Left renal cortex interstitium (tissue), 4 donors: ENCODE measurements around the gene CCDC34. TPM values are rescaled to one million over a fixed set of nuclear protein-coding genes. Genes with fewer than 3 reads are reported as not detected.

ENCODE experiments used
- DNase-seq, 4 donors: peaks; one replicate each; pipeline ENCODE4 v3.0.0-alpha.2; 2013; ENCODE audit warnings: low read depth in 4 of 4, low spot score in 2 of 4, missing footprints in 1 of 4
- polyA plus RNA-seq, 4 donors: library from polyadenylated mRNA; unstranded; fragments of 120-200 nt; gene quantifications; one replicate each; pipeline ENCODE4 v1.2.1, GENCODE V29; 2013; ENCODE audit not compliant: insufficient read length in 4 of 4

Gene CCDC34
- 10 to 100 TPM; 24.3 to 39.4 (median 30.0) TPM for polyA plus RNA-seq

DNA sequence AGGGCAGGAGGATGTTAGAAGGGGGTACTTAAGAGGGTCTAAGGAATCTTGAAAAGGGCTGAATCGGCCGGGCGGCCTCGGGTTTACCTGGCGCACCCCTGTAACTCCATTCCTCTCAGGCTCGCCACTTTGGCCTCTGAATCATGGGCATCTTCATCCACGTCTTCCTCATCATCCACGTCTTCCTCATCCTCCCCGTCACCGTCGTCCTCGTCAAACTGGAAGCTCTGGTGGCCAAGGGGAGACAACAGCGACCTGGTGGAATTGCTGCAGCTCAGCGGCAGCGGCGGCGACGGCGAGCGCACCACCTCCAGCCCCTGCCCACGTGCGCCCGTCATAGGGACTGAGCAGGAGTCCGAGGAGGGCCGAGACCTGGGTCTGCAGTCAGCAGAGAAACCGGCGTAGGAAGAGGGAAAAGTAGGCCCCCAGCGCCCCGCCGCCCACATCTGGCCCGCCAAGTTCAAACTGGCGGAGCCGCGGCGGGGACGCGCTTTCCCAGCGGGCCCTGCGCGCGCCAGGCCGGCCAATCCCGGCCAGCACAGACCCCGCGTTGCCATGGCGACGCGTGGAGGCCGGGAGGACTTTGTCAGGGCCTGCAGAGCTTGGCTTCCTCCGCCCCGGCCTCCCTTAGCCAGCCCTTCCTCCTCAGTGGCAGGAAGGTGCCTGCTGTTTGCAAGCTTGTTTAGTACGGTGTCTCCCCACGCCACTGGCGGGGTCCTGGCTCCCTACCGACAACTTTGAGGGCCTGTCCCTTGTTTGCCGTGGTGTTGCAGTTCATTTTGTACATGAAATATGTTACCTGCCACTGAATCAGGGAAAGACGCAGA is at the start of gene CCDC34:
CCDC34 (minus strand) TSS at position 467 of the 827 bp plus-strand sequence; CDS start at position 446, 21 bp downstream.
- DNase-seq, result peak; percentile 77 to 92 (median 89)

DNA sequence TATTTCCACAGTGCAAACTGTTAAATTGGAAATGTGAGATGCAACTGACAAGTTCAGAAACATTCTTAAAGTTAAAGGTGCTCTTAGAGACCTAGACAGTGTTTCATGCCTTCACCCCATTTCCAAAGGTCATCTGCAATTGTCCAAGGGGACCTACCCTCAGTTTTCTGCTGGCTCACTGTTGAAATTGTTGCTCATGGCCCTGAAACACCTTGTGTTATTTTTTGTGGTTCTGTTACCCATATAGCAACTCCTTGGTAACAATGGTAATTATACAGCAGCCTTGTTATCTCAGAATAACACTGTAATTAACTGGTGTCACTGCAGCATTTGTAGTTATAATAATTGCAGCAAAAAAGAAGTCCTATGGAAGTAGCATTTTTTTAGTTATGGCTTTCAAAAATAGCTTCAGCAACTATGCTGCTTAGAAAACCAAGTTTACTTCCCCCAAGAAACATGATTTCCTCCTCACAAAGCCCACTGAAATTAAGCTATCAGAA is 49.2 kb upstream of the CCDC34 start:
- no peak for DNase-seq

DNA sequence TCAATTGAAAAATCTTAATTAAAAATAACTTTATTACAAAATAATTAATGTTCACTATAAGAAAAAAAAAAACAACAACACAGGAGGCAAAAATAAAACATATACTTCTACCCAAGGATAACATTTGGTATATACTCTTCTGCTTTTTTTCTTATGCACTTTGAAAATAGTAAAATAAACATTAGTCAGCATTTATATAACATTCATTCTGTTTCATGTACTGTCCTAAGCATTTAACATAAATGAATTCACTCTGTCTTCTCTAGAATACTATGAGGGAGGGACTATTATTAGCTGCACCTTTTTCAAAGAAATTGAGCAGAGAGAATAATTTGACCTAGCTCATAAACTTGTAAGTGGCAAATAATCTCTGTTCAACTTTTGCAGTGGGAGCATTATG is 48.3 kb upstream of the CCDC34 start:
- no peak for DNase-seq

DNA sequence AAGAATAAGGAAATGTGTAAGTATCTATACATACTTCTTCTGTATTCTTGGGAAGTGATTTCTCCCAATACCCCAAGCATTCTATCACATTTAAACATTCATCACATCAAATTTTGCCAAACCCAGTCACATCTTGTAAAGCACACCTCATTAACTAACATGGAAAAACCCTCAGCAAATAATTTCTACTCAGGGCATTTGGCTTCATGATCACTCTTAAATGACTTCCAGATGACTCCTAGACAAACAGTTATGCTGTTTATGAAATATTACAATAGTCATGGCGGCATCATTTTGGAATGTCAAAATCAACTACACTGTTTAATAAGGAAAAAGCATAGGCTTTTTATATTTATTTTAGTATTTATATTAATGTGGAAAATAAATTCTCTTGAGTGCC is 47.3 kb upstream of the CCDC34 start:
- DNase-seq, result no peak

DNA sequence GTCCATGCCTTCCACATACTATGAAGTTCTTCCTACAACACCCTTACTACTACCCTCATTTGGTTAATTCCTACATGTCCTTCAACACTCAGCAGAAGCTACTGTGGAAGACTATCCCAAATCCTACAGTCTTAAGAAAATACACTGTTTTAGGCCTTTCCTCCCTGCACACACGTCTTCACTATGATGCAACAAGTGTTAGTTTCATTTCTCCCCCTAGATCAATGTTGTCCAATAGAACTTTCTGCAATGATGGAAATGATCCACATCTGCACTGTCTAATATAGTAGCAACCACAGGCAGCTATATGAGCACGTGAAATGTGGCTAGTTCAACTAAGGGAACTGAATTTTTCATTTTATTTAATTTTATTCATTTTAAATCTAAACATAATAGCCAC is 46.7 kb upstream of the CCDC34 start:
- DNase-seq, result no peak

GRCh38 chr11:27409049-27409448 is 46.0 kb upstream of the CCDC34 start:
- DNase-seq, result no peak

- no peak for DNase-seq
Observed at GRCh38 chr11:27408246-27408800, 45.3 kb upstream of the CCDC34 start.

GRCh38 chr11:27406498-27407354 is 43.7 kb upstream of the CCDC34 start:
- no peak for DNase-seq

- no peak for DNase-seq
Observed at GRCh38 chr11:27405134-27405533, 42.1 kb upstream of the CCDC34 start.

GRCh38 chr11:27404427-27404826 is 41.4 kb upstream of the CCDC34 start:
- DNase-seq, result no peak

- DNase-seq, result no peak
Observed at GRCh38 chr11:27403195-27403594, 40.2 kb upstream of the CCDC34 start.

DNA sequence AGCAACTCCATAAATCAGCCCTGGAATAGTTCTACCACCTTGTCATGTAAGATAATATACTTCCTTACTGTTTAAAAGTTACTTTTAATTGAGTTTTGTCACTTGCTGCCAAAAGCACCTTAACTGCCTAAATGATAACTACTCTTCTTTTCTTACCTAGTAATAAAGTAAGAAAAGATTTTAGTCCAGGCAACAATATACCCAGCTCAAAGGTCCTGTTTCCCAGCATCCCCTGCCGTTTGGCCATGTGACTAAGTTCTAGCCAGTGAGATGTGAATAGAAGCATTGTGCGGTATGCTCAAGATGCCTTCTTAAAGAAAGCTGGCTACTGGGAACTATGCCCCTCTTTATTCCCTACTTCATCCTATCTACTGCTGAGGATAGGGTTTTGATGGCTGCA is 39.4 kb upstream of the CCDC34 start:
- DNase-seq, result no peak

- DNase-seq, result no peak
Observed at GRCh38 chr11:27401833-27402316, 38.9 kb upstream of the CCDC34 start.

GRCh38 chr11:27401280-27401832 is 38.3 kb upstream of the CCDC34 start:
- no peak for DNase-seq

DNA sequence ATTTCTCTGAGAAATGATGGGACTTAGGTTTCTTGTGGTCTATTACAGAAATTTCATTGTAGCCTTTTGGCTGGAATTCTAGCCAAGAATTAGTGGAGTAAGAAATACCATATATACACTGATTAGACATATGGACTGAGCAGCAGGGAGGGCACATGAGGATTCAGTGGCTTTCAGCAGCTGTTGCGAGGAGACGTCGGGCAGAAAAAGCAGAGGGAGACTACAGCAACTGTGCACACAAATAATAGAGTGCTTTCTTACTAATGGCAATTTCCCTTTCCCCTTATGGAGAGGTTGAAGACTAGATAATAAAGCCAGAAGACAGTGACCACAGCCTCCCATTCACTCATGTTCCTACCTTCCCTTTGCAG is 35.4 kb upstream of the CCDC34 start:
- DNase-seq, result no peak

DNA sequence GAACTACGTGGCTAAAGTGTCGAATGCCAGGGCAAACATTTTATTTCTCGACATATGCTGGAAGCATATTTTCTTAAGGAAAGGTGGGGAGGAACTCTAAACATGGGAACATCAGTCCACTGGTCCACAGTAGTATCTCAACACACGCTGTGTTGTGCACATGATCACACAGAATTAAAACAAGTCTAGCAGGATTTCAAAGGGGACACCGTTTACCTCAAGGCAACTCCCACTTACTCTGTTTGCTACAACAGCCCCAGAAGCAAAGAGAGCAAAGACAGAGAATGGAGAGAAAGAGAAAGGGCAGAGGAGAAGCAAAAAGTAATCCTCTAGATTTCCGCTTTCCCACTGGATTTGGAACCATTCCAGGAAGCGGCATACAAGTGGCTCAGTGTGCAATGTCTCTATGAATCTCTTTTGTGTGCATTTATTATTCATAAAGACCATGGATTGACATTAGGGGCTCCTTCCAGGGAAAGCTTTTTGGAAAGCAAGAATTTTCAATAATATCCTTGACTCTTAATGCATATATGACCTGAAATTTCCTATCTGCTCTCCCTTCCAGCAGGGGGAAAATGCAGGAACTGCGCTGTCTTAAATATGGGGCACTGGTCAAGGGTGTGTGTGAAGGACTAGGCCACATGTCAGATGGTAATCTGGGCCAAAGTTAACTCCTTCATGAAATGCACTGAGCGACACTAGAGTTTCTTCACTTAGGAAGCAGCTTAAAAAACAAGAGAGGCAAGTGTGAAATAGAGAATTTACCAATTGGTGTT is 34.8 kb upstream of the CCDC34 start:
- DNase-seq, result no peak

DNA sequence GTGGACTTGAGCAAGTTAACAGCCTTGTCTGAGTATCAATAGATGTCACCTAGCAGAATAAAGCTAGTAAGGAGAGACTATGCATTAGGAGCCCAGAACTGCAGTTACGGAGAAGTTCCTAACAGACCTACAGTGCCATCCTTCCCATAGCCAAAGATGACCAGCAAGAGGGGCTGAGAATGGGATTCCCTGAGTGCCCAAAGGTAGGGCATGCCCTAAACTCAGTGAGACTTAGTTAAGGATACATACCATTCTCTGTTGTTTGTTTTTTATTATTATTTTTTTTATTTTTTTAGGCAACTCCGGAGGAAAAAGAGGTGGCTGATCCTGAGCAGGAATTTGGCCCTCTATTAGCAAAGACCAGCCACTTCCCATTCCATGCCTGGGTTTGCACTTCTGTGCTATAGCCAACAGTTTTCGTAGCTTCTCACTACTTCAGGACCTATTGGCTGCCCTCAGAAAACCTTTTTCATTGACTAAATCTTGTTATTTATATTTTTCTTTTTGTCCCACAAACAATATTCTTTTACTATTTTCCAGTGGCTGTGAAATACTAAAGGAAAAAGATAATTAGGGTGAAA is 33.3 kb upstream of the CCDC34 start:
- no peak for DNase-seq

GRCh38 chr11:27395556-27396258 is 32.7 kb upstream of the CCDC34 start:
- peak in 1 of 4 donors; percentile 64 for DNase-seq

DNA sequence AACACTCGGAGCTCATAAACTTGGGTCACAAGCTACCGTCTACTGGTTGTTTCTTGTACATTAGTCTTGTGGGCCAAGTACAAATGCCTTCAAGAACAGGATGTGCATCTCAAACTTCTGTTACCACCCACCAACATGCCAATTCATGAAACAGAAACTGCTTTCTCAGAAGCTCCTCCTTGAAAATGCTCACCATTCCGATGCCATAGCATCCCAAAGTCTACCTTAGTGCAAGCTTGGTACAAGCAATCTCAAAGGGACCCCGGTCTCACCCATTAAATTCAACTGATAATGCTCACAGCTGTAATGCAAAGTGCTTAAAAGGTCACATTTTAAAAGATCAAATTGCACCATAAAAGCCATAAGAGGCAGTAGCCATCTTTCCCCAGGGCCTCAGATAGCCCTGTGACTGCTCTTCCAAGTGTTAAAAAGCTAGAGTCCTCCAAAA is 31.8 kb upstream of the CCDC34 start:
- DNase-seq, result no peak
